GM12801 (cell line): Measurements from ENCODE around the gene CPNE5.

ENCODE experiments used
- CTCF ChIP-seq: IDR thresholded peaks from one replicate; pipeline ENCODE4 v1.5.1; 2011; ENCODE audit warnings: control low read depth; ENCODE audit not compliant: insufficient read length; ENCODE audit errors: extremely low read depth

The CPNE5 gene

GRCh38 chr6:36714511-36714910 lies 124.7 kb downstream of the CPNE5 start:
- TF ChIP-seq CTCF = no peak

- no peak for TF ChIP-seq CTCF
Measured at GRCh38 chr6:36713846-36714245, 125.4 kb downstream of the CPNE5 start.

- no peak for TF ChIP-seq CTCF
Measured at GRCh38 chr6:36712816-36713215, 126.4 kb downstream of the CPNE5 start.

- no peak for TF ChIP-seq CTCF
Measured at GRCh38 chr6:36706339-36706738, 132.9 kb downstream of the CPNE5 start.

GRCh38 chr6:36703982-36704381 lies 135.3 kb downstream of the CPNE5 start:
- no peak for TF ChIP-seq CTCF

- TF ChIP-seq CTCF = no peak
Measured at GRCh38 chr6:36703081-36703606, 136.1 kb downstream of the CPNE5 start.

GRCh38 chr6:36702656-36703055 lies 136.6 kb downstream of the CPNE5 start:
- TF ChIP-seq CTCF = no peak

GRCh38 chr6:36701401-36701991 lies 137.7 kb downstream of the CPNE5 start:
- no peak for TF ChIP-seq CTCF
